GM18909 (cell line): Measurements from ENCODE around the gene LCN12.
A peak's percentile ranks its signal among the peaks of the same experiment; 100 is the strongest.

Experiments used
- ATAC-seq: cut with Tn5 transposase; IDR thresholded peaks from one replicate; pipeline ENCODE4 v1.9.1; 2021; ENCODE audit warnings: mild to moderate bottlenecking; ENCODE audit not compliant: unreplicated experiment, poor library complexity

LCN12 gene

DNA sequence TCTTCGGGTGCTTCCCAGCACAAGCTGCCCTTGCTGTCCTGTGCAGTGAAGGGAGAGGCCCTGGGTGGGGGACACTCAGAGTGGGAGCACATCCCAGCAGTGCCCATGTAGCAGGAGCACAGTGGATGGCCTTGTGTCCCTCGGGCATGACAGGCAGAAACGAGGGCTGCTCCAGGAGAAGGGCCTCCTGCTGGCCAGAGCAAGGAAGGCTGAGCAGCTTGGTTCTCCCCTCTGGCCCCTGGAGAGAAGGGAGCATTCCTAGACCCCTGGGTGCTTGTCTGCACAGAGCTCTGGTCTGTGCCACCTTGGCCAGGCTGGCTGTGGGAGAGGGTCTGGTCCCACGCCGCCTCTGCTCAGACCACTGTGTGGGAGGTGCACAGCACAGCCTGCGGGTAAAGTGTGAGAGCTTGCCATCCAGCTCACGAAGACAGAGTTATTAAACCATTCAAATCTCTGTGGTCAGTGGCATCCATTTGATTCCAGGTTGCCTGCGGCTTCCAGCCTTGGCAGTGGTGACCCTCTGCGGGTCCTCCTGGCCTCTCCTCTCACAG lies 25.8 kb upstream of the LCN12 start:
- ATAC-seq: no peak

DNA sequence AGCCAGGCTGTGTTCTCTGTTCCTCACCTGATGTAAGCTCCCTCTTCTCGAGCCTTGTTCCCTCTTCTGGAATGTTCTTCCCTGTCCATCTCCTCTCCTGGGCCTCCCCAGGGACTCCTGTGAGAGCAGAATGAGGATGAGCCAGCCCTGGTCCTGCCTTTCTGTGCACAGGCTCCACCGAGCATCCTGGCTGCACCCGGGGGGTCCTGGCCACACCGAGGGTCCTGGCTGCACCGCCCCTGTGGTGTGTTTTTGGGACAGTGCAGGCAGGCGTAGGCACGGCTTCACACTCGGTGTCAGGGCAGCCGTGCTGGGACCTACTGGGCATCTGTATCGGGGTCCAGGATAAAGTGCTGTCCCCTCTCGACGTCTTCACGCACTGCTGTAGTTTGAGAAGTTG lies 25.3 kb upstream of the LCN12 start:
- no peak for ATAC-seq

DNA sequence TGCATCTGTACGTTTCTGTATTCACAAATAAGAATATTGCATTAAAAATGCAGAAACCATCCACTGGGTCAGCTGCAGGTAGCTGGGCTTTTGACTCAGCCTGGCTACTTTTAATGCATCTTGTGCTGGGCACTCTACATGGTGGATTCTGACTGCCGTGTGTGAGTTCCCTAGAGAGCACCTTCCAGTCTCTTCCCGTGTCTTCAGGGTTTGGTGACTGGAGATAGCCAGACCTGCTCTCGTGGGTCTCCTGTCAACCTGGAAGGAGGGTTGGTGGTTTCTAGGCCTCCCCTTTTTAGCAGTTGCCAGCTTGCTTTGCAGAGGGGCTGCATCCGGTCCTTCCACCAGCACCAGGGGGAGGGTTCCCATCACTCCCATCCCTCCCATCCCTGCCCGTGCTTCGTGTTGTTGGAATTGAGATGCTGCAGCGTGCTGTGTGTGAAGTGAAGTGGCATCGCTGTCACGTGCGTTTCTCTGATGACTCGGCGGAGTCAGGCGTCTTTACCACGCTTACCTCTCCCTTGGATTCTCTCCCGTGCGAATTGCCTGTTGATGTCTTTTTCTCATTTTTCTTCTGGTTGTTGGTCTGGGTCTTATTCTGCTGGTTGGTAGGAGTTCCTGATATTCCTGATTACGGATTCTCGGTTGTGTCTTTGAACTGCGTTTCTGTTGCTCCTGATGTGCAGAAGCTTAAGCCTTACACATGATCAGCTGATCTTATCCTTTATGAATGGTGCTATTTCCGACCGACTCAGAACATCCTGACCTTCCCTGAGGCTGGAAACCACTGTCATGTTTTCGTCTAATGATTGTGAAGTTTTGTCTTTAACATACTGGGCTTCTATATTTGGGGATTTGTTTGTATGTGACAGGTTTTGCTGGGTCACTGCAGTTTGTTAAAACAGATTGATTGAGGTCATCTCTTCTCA lies 24.5 kb upstream of the LCN12 start:
- no peak for ATAC-seq

DNA sequence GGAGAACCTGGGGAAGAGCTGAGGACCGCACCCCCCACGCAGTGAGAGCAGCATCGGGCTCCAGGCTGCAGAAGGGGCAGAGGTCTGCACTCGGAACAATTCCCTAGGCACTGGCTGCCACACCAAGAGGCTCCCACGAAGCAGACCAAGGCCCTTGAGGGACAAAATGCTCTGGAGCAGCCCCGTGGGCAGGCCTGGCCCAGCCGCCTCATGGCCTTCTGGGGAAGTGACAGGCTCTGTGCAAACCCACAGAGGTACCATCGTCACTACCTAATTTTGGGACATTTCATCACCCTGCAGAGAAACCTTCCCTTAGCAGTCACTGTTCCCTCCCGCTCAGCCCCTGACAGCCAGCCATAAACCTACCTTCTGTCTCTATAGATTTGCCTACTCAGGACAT lies 23.5 kb upstream of the LCN12 start:
- ATAC-seq: no peak

DNA sequence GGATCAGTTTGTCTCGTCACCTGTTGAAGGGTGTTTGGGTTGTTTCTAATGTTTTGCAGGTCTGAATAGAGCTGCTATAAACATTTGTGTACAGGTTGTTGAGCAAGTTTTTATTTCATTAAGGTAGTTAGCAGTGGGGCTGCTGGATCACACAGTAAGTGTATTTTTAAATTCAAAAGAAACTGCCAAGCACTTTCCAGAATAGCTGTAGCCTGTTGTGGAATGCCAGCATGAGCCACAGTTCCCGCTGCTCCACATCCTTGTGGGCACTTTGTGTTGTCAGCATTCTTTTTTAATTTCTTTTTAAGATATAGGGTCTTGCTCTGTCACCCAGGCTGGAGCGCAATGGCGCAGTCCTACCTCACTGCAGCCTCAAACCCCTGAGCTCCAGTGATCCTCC lies 22.1 kb upstream of the LCN12 start:
- ATAC-seq: no peak

DNA sequence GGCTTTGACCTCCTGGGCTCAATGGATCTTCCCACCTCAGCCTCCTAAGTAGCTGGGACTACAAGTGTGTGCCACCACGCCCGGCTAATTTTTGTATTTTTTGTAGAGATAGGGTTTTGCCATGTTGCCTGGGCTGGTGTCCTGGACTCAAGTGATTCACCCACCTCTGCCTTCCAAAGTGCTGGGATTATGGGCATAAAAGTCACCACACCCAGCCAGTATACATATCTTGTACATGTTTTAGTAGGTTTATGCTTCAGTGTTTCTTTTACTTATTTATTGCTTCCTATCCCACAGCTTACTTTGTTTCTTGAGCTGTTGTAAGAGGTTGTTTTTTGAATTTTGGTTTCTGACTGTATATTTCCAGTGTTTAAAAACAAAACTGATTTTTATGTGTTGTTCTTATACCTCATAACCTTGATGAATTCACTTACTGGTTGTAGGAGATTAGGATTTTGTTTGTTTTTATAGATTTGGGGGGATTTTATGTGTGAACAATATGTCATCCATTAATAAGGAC lies 20.4 kb upstream of the LCN12 start:
- ATAC-seq: no peak

DNA sequence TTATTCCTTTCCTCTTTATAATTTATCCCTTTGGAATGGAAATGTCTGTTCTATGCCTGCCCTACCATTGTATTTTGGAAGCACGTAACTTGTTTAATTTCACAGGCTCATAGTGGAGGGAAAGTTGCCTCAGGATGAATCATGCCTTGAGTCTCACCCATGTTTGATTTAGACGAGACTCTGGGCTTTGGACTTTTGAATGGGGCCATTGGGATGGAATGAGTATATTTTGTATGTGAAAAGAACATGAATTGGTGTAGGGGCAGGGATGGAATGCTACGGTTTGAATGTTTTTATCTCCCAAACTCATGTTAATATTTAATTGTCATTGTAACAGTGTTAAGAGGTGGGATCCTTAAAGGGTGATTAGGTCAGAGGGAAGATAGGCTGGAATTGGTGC lies 17.8 kb upstream of the LCN12 start:
- ATAC-seq: no peak

DNA sequence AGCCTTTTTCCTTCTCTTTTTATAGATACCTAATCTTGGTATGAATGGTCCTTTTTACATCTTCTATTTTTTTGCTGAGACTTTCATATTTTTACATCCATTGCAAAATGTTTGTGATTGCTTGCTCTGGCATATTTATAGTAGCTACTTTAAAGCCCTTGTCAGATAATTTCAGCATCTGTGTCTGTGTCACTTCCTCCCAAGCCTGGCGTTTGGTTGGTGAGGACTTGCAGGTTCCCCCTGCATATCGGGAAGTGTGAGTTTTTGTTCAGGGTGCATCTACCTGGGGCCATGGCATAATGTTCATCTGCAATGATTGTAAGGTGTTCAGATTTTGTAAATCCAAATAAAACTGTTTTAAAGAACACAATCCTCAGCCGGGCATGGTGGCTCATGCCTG lies 16.4 kb upstream of the LCN12 start:
- no peak for ATAC-seq

DNA sequence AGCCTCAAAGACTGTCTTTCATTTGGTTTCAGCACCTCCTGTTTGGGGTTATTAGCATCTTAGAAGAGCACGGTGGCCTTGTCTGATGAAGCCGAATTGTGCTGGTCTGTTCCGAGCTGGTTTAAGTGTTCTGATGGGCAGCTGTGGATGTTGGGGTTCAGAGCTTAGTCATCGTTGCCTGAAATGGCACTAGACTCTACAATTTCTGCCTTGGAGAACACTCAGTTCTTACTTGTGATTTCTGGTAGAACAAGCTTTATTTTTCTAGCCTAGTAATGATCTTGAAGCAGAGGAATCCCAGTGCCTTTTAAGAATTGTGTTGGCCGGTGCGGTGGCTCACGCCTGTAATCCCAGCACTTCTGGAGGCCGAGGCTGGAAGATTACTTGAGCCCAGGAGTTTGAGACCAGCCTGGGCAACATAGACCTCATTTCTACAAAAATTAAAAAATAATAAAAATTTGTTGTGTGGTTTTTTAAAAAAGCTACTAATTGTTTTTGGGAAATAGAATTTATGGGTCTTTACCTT lies 15.4 kb upstream of the LCN12 start:
- ATAC-seq: no peak

DNA sequence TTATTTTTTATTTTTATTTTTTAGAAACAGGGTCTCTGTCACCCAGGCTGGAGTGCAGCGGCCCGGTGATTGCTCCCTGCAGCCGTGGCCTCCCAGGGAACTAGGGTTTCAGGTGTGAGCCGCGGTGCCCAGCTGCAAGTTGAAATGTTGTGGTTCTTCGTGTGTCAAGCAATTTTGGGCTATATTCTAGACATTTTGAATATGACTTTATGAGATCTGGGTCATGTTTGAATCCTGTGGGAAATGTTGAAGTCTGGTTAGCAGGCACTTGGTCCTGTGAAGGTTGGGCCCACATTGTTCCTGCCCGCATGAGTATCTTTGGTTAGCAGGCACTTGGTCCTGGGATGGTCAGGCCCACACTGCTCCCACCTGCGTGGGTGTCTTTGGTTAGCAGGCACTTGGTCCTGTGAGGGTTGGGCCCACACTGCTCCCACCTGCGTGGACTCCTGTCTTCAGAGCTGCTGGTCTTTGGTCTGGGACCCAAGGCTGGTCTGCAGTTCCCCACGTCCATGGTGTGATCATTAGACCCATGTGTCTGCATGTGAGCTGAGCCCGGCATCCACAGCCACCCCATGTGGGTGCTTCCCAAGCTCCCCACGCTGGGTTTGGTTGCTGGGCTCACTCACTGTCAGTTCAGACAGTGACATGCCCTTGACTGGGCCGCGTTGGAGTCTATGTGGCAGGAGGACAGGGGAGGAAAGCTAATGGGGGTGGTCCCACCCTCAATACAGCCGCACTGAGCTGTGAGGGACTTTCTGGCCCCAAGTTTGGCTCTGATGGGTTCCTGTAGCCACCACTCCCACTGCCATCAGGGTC lies 14.7 kb upstream of the LCN12 start:
- no peak for ATAC-seq

DNA sequence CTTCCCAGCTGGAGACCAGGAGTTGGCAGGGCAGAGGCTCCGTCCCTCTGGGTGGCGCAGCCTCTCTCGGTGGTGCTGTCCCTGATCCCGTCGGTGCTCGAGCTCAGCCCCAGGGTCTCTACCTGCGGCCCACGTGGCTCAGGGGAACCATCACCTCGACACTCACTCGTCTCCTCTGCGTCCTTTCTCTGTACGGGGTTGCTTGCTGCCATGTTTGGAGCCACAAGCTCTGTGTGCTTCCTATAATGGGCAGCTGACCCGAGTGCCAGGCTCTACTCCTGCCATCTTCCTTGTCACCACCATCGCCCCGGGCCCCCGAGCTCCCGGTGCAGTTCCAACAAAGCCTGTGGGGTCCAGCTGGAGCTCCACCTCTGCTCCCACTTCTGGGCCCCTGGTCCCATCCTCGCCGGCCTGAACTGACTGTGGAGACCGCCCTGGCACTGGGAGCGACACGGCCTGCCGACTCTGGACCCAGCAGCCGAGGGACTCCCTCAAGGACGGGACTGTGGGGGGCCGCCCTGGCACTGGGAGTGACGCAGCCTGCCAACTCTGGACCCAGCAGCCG lies 12.6 kb upstream of the LCN12 start:
- ATAC-seq: no peak

DNA sequence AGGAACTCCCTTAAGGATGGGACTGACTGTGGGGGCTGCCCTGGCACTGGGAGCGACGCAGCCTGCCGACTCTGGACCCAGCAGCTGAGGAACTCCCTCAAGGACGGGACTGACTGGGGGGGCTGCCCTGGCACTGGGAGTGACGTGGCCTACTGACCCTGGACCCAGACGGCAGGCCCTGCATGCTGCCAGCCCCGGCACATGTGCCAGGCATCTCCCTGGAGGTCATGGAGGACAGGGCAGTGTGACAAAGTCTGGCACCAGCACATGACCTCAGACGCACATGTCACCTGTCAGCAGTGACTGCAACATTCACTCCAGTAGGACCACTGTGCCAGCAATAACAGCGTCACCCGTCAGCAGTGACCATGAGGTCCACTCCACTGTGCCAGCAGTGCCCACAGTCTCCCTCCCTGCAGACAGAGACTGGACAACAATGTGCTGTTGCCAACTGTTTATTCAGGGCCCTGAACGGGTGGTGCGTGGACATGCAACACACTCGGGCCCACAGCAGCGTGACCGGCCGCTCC lies 12.0 kb upstream of the LCN12 start:
- no peak for ATAC-seq

DNA sequence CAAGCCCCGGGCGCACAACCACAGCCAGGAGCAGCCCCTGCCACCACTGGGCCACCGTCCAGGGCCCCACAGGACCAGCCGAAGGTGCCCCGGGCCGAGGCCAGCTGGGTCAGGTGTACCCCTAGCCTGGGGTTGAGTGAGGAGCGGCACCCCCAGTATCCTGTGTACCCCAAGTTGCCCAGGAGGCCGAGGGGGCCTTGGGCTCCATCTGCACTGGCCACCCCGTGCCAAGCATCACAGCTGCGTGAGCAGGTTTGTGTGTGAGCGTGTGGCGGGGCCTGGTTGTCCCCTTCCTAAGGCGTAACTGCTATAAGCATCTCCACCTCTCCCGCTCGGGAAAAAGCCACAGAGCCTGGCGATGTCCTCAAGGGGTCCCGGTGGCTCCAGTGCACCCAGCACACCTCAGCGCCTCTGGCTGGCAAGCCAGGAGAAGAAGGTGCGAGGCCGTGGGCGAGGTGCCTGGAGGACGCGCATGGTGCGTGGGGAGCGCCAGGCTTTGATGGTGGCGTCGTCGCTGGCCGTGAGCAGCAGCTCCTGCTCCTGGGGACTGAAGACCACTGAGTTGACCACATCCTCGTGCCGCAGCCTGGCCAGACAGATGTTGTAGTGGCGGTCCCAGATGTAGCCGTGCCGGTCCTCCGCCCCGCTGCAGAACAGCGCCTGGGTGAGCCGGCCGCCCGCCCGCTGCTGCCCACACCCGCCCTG lies 11.4 kb upstream of the LCN12 start:
- no peak for ATAC-seq

DNA sequence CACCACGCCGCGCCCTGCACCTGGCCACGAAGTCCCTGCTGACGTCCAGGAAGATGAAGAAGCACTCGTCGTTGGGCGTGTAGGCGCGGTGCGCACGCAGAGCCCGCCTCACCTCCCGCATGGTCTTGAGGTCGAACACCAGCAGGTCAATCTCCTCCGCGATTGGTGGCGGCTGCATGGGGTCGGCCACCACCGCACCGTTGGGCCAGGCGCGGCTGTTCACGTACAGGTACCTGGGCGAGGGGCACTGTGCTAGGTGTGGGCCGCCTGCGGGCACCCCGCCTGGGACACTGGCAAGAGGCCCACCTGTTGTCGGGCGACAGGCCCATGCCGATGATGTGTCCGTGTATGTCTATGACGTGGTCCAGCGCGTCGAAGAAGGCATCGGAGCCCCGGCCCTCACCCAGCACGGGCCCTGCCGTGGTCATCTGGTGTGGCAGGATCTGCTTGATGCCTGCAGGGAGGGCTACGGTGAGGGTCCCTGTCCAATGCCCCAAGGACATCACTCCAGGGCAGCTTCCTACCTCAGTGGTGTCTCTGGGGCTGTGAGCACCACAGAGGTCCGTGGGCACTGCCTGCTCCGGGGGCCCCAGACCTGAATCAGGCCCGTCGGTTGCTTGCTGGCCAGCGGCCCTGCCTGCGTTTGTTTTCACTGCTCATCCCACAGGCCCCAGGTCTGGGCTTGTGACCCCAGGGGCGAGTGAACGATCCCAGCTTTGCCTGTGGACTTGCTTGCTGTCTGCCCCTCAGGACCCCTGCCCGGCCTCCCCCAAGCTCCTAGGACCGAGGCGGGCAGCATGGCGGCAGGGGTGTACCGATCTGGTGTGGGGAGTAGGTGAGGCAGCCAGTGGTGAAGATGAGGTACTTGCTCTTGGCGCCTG lies 10.6 kb upstream of the LCN12 start:
- no peak for ATAC-seq

DNA sequence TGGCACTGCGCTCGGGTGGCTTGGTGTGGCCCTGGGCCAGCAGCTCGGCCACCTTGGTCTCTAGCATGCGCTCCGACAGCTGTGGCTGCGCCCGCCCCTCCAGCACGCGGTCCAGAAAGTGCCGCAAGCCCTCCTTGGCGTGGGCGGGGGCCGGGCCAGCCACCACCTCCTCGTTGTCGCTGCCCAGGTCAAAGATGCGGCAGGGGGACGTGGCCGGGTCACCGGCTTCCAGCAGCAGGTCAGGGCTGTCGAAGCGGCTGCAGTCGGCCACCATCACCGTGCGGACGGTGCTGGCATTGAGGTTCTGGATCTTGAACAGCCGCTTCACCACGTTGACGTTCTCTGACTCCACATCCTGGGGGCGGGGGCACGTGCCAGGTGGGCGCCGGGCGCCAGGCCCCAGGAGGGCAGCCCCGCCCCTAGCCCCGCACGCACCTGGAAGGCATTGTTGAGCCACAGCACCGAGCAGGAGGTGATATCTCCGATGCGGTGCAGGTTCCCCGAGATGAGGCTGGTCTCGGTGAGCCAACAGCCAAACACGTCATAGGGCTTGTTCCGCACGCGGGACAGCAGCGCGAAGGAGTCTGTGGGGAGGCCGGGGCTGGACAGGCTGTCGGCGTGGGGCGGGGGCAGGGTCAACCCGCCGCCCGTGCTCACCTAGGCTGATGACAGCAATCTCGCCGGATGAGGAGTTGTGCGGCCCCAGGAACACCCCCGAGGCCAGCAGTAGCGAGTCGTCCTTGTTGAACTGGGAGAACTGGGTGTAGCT lies 9.8 kb upstream of the LCN12 start:
- ATAC-seq: no peak

DNA sequence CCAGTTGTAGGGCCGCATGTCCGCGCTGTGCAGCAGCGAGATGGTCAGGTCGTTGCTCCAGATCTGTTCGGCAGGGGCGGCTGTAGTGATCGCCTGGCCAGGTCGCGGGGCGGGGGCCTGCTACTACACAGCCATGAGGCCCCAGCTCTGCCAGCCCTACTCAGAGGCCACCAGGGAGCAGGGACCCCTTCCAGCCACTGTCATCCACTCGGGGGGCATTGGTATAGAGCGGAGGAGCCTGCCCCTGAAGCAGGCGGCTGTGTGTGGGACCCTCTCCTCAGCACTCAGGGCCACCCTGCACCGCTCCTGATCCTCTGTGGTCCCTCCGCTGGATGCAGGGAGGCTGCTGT lies 9.2 kb upstream of the LCN12 start:
- no peak for ATAC-seq

DNA sequence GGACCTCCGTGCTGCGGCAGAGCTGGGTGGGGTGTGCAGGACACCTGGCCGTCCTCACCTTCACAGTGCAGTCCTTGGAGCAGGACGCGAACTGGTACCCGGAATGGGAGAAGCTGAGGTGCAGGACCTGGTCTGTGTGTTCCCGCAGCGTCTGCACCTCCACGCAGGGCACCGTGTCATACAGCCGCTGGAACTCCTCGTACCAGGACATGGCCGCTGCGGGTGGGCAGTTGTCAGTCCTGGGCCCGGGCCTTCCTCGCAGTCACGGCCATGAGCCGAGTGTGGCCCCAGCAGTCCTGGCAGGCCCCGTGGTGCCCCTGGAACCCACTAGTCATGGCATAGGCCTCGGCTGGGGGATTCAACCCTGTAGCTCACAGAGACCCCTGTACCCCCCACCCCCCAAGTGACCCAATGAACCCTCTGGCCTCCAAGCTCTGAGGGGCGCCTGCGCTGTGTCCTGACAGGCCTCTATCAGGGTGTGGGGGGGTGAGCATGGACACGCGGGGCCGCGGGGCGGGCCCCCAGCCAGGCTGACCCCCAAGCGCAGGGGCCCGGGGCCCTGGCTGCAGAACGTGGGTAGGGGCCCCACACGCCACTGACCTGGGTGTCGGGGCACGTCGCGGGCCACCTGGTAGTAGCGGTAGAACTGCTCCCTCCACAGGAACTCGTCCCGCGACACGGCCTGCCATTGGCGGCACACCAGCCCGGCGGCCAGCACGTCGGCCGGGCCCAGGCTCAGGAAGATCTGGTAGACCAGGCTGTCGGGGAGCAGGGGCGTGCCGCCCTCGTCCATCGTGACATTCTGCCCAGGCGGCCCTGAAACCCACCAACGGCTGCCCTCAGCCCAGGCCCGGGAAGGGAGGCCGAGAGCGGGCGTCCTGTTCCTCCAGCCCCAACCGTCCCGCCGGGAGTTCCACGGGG lies 8.5 kb upstream of the LCN12 start:
- ATAC-seq: peak; percentile 13
